GM12864 (cell line): ENCODE data around the gene RACK1.

Source experiments
- DNase-seq: peaks from one replicate; pipeline ENCODE4 v3.0.0-alpha.2; 2011; ENCODE audit warnings: low read depth
- H3K4me3 ChIP-seq: 2 replicates; pipeline ENCODE4 v1.5.1; 2011; ENCODE audit warnings: mild to moderate bottlenecking, low read depth, low read length, control low read depth
- TF ChIP-seq, protein P1 (sequence below): IDR thresholded peaks from 2 replicates; pipeline ENCODE4 v1.5.1; 2011; ENCODE audit warnings: low read depth, mild to moderate bottlenecking, moderate library complexity, low read length, control low read depth, inconsistent platforms; ENCODE audit errors: missing control alignments

Gene RACK1

GRCh38 chr5:181189962-181190710, 53.6 kb downstream of the RACK1 start:
- H3K4me3 ChIP-seq: peak overlapping the region; percentile 87
- no peak for DNase-seq
- TF ChIP-seq, protein P1, sequence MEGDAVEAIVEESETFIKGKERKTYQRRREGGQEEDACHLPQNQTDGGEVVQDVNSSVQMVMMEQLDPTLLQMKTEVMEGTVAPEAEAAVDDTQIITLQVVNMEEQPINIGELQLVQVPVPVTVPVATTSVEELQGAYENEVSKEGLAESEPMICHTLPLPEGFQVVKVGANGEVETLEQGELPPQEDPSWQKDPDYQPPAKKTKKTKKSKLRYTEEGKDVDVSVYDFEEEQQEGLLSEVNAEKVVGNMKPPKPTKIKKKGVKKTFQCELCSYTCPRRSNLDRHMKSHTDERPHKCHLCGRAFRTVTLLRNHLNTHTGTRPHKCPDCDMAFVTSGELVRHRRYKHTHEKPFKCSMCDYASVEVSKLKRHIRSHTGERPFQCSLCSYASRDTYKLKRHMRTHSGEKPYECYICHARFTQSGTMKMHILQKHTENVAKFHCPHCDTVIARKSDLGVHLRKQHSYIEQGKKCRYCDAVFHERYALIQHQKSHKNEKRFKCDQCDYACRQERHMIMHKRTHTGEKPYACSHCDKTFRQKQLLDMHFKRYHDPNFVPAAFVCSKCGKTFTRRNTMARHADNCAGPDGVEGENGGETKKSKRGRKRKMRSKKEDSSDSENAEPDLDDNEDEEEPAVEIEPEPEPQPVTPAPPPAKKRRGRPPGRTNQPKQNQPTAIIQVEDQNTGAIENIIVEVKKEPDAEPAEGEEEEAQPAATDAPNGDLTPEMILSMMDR: no peak

DNA sequence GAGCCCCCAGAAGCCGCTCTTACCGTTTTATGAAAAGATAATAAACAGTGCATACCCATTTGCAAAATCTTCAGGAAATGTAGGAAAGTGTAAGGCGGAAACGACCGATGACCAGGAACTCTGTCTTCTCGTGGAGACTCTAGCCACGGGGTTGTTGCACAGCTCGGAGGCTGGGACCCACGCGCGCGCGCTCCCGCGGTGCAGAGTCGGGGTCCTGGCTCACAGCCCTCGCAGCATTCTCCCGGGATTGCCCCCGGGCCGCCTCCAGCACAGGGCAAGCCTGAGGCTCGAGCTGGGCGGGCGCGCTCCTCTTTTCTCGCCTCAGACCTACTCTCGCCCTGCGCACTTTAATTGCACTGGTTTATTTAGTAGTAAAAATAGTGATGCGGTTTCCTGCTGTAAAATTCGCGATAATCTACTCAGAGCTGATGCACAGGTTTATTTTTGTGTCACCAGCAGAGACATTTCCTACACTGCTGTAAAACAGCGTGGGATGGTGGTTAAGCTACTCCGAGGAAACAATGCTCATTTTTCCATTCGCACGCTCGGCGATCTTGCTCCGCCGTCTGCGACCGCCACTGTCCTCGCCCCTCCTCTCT, 54.2 kb downstream of the RACK1 start:
- TF ChIP-seq, protein P1: no peak
- DNase-seq: no peak
- H3K4me3 ChIP-seq: peak overlapping the region; percentile 87

GRCh38 chr5:181188700-181189362, 54.9 kb downstream of the RACK1 start:
- H3K4me3 ChIP-seq: peak overlapping the region; percentile 87
- no peak for DNase-seq
- TF ChIP-seq, protein P1: no peak

GRCh38 chr5:181187500-181188213, 56.0 kb downstream of the RACK1 start:
- peak overlapping the region; percentile 52 for H3K4me3 ChIP-seq
- TF ChIP-seq, protein P1: peak; percentile 35
- no peak for DNase-seq

- H3K4me3 ChIP-seq: peak overlapping the region; percentile 52
- TF ChIP-seq, protein P1: no peak
These were observed 56.7 kb downstream of the RACK1 start for GRCh38 chr5:181186986-181187499.

More at GRCh38 chr5:181186986-181187499, 56.7 kb downstream of the RACK1 start:
- DNase-seq: no peak
